Measurements from ENCODE around the gene GPR150.

GRCh38 chr5:95668728-95669127 lies 48.8 kb downstream of the GPR150 start:
- TF ChIP-seq CTCF (IDR thresholded peaks at IDR 0.05 in 4 of 5, conservative IDR thresholded peaks at IDR 0.05 in 1 of 5) (no peak), POLR2A (IDR thresholded peaks at IDR 0.05) (no peak)

All from gastrocnemius medialis (tissue), 4 donors.